SK-N-SH (cell line): Measurements from ENCODE around the gene SIRT2.

Source experiments
- CTCF ChIP-seq: fragments of 200-600 bp; sonication (generic); IDR thresholded peaks from 2 replicates; pipeline ENCODE4 v1.6.1; 2017; ENCODE audit warnings: antibody characterized with exemption, mild to moderate bottlenecking, moderate library complexity
- MAX ChIP-seq: IDR thresholded peaks from 2 replicates; pipeline ENCODE4 v1.4.0; 2012; ENCODE audit warnings: low read depth
- NFIC ChIP-seq: IDR thresholded peaks from 2 replicates; pipeline ENCODE4 v1.4.0; 2012; ENCODE audit warnings: borderline replicate concordance
- REST ChIP-seq: IDR thresholded peaks from 2 replicates; pipeline ENCODE4 v1.6.1; 2012; ENCODE audit warnings: mild to moderate bottlenecking, low read depth, low read length, moderate library complexity
- YY1 ChIP-seq: IDR thresholded peaks from 2 replicates; pipeline ENCODE4 v1.4.0; 2012; ENCODE audit warnings: low read depth, mild to moderate bottlenecking

- TF ChIP-seq REST (no peak), YY1 (no peak), NFIC (no peak), CTCF (no peak), MAX (no peak)
Observed at GRCh38 chr19:38898788-38899446, 501 bp downstream of the SIRT2 start.
